ENCODE results near the gene DUOX1. TPM values are rescaled to one million over a fixed set of nuclear protein-coding genes. Genes with fewer than 3 reads are reported as not detected.

The DUOX1 gene
- total RNA-seq, 4 donors from 2014 or later: 0.33 to 1.7 (median 0.61) TPM

GRCh38 chr15:45205192-45205591, 75.4 kb downstream of the DUOX1 start:
- no peak for DNase-seq (ENCODE audit: extremely low spot score)
- TF ChIP-seq POLR2AphosphoS5 (IDR thresholded peaks at IDR 0.05): no peak
- TF ChIP-seq POLR2A (IDR thresholded peaks at IDR 0.05; ENCODE audit: low read depth): no peak
- TF ChIP-seq CTCF (IDR thresholded peaks at IDR 0.05): peak; percentile 49 to 75 (median 57)
- no peak overlapping the region for H3K4me3 ChIP-seq
- H3K36me3 ChIP-seq: no peaks in the 10 kb centered on the region
- H3K4me1 ChIP-seq: peaks cover 0 to 9% (median 2%) of the 10 kb centered on the region in 4 donors
- 0% methylated on average over 2 of the region's 2 CpGs for WGBS
- H3K27ac ChIP-seq (replicated peaks in 1 of 4): no peak overlapping the region
- intact Hi-C loops (cut with DNase I): loop anchor here (5.0 kb wide), 1 partner anchor 192 kb away; no protein-coding TSS in a partner anchor
- no peaks in the 10 kb centered on the region for H3K9me3 ChIP-seq
- peaks cover 0 to under 1% (median 0%) of the 10 kb centered on the region in 4 donors for H3K27me3 ChIP-seq

GRCh38 chr15:45212493-45212892, 82.7 kb downstream of the DUOX1 start:
- H3K9me3 ChIP-seq: no peaks in the 10 kb centered on the region
- no peaks in the 10 kb centered on the region for H3K36me3 ChIP-seq
- H3K4me3 ChIP-seq: no peak overlapping the region
- no peaks in the 10 kb centered on the region for H3K4me1 ChIP-seq
- H3K27ac ChIP-seq (replicated peaks in 1 of 4): no peak overlapping the region
- DNase-seq (ENCODE audit: extremely low spot score): no peak
- intact Hi-C loops (cut with DNase I): no loop called here
- 88% methylated on average over 1 of the region's 1 CpG for WGBS
- H3K27me3 ChIP-seq: peaks cover 0 to 13% (median 0%) of the 10 kb centered on the region in 4 donors
- TF ChIP-seq EP300 (IDR thresholded peaks at IDR 0.05): no peak
- no peak for TF ChIP-seq POLR2A (IDR thresholded peaks at IDR 0.05; ENCODE audit: low read depth)
- TF ChIP-seq CTCF (IDR thresholded peaks at IDR 0.05): no peak
- TF ChIP-seq POLR2AphosphoS5 (IDR thresholded peaks at IDR 0.05): no peak

Other genes starting within 250 kb of the DUOX1 start
- not detected for gene TERB2, start 173.3 kb upstream of the DUOX1 start, total RNA-seq
- 1 to 10 TPM; 3.3 to 6.6 (median 5.9) TPM for gene SORD, start 106.8 kb upstream of the DUOX1 start, total RNA-seq
- gene DUOX2, start 15.8 kb upstream of the DUOX1 start, total RNA-seq: under 1 TPM; under 0.01 to 0.86 (median 0.10) TPM
- gene DUOXA2, start 15.7 kb upstream of the DUOX1 start, total RNA-seq: under 1 TPM in 2 of 4 donors, not detected in 2; 0.42 to 0.52 TPM
- gene DUOXA1, start 115 bp upstream of the DUOX1 start, total RNA-seq: under 1 TPM in 2 of 4 donors, not detected in 2; 0.13 to 0.52 TPM
- gene SHF, start 58.0 kb downstream of the DUOX1 start, total RNA-seq: 10 to 100 TPM in 2 of 4 donors, 1 to 10 TPM in 2; 4.6 to 15.4 (median 10.2) TPM
- gene SLC28A2, start 122.2 kb downstream of the DUOX1 start, total RNA-seq: not detected
- gene GATM, start 248.6 kb downstream of the DUOX1 start, total RNA-seq: 10 to 100 TPM; 21.7 to 34.2 (median 24.4) TPM

Measured in esophagus muscularis mucosa (tissue), 4 donors.